22Rv1 (cell line): ENCODE measurements around the gene ANO2.

Experiments used
- CTCF ChIP-seq: fragments of 450-650 bp; IDR thresholded peaks from 2 replicates; pipeline ENCODE4 v1.5.1; 2017; ENCODE audit warnings: mild to moderate bottlenecking
- ZFX ChIP-seq: fragments of 450-650 bp; IDR thresholded peaks from 2 replicates; pipeline ENCODE4 v1.6.1; 2017; ENCODE audit warnings: antibody characterized with exemption, borderline replicate concordance

- no peak for TF ChIP-seq ZFX
- no peak for TF ChIP-seq CTCF
These were observed 60.2 kb downstream of the ANO2 start for GRCh38 chr12:5884866-5885265.
